PC-9 (cell line): ENCODE measurements around the gene TTC1. TPM values are rescaled to one million over a fixed set of nuclear protein-coding genes. Genes with fewer than 3 reads are reported as not detected.

Experiments used
- BruUV-seq: library from RNA; stranded (reverse); fragments of 400-500 nt; replicated peaks from 2 replicates; lab custom pipeline; 2021; lab: Mats Ljungman, UMichigan
- CTCF ChIA-PET: fragments of 300-600 bp; sonication (Branson Sonifier 250); formaldehyde crosslinking; loops from one replicate; lab custom pipeline; 2022; ENCODE audit warnings: antibody characterized with exemption; lab: Charles Lee
- POLR2A ChIA-PET: fragments of 300-600 bp; sonication (Branson Sonifier 250); formaldehyde crosslinking; loops from one replicate; lab custom pipeline; 2022; ENCODE audit warnings: antibody characterized with exemption; ENCODE audit not compliant: unreplicated experiment; lab: Charles Lee
- DNase-seq, 2 experiments: peaks; one replicate each; pipeline versions ENCODE4 v3.0.0 to v3.0.0-alpha.2; 2015 to 2022; ENCODE audit warnings: mixed read lengths in 1 of 2
- H2AFZ ChIP-seq: fragments of 200-600 bp; sonication (generic); 2 replicates; pipeline ENCODE4 v1.8.1; 2017; ENCODE audit warnings: antibody characterized with exemption
- H3F3A ChIP-seq: fragments of 200-600 bp; sonication (generic); 2 replicates; pipeline ENCODE4 v1.8.1; 2017; ENCODE audit warnings: antibody characterized with exemption, mild to moderate bottlenecking, low read depth; ENCODE audit not compliant: insufficient read depth
- H3K27ac ChIP-seq: fragments of 200-600 bp; sonication (generic); 2 replicates; pipeline ENCODE4 v1.6.1; 2016; ENCODE audit warnings: mixed run types
- H3K27me3 ChIP-seq: fragments of 200-600 bp; sonication (generic); 2 replicates; pipeline ENCODE4 v1.6.1; 2016; ENCODE audit warnings: low read depth, mixed run types; ENCODE audit not compliant: insufficient read depth
- H3K36me3 ChIP-seq: fragments of 200-600 bp; sonication (generic); 2 replicates; pipeline ENCODE4 v1.6.1; 2016; ENCODE audit warnings: low read depth, mixed run types
- H3K4me1 ChIP-seq: fragments of 200-600 bp; sonication (generic); replicated peaks from 2 replicates; pipeline ENCODE4 v1.6.1; 2016; ENCODE audit warnings: mixed run types; ENCODE audit not compliant: insufficient read depth
- H3K4me2 ChIP-seq: fragments of 200-600 bp; sonication (generic); 2 replicates; pipeline ENCODE4 v1.6.1; 2017; ENCODE audit warnings: mixed run types
- H3K4me3 ChIP-seq: fragments of 200-600 bp; sonication (generic); 2 replicates; pipeline ENCODE4 v1.6.1; 2016; ENCODE audit warnings: mixed run types
- H3K79me2 ChIP-seq: fragments of 200-600 bp; sonication (generic); 2 replicates; pipeline ENCODE4 v1.6.1; 2017; ENCODE audit warnings: low read depth, mixed run types
- H3K9me2 ChIP-seq: fragments of 200-600 bp; sonication (generic); 2 replicates; pipeline ENCODE4 v1.8.1; 2017; ENCODE audit warnings: mild to moderate bottlenecking; ENCODE audit not compliant: insufficient read depth
- H3K9me3 ChIP-seq: fragments of 200-600 bp; sonication (generic); 2 replicates; pipeline ENCODE4 v1.8.1; 2016; ENCODE audit warnings: low read depth; ENCODE audit not compliant: insufficient read depth
- H4K20me1 ChIP-seq: fragments of 200-600 bp; sonication (generic); 2 replicates; pipeline ENCODE4 v1.8.1; 2017; ENCODE audit not compliant: insufficient read depth
- EZH2 ChIP-seq: fragments of 200-600 bp; sonication (generic); IDR thresholded peaks from 2 replicates; pipeline ENCODE4 v1.8.0; 2017; ENCODE audit warnings: antibody characterized with exemption, low read depth
- intact Hi-C: fragments of 100-400 bp; cut with micrococcal nuclease; formaldehyde crosslinking; loops from one replicate; pipeline ENCODE4 v1.10.0; 2022; ENCODE audit not compliant: unreplicated experiment
- total RNA-seq: library from RNA; stranded (reverse); gene quantifications from 2 replicates; pipeline ENCODE4 v1.2.3, GENCODE V29; 2021
- TF ChIP-seq, protein P1 (sequence below): fragments of 200-600 bp; sonication (generic); conservative IDR thresholded peaks from 2 replicates; pipeline ENCODE4 v1.6.1; 2017; ENCODE audit warnings: mixed run types, antibody characterized with exemption, mild to moderate bottlenecking, moderate library complexity

The TTC1 gene
- total RNA-seq, 1 experiment from 2014 or later: 68.5 TPM

DNA sequence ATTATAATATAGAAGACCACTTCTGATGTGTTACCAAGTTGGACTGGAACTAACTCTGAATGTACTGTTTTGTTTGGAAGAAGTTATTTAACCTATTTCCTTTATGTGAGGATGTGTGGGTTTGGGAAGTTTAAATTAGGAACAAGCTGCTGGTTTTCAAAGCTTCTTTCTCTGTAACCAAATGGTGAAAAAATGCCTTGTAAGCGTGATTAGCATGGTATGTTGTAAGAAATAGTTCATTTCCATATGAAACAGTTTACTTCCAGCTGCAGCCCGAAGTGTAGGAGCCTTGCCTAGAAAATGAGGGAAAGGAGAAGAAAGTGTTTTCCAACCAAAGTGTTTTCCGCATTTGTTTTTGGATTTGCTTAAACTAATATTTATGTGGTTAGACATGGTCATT, 36.0 kb downstream of the TTC1 start:
- no peak overlapping the region for H3K4me2 ChIP-seq
- ChIA-PET POLR2A (no interaction called here), CTCF (no interaction called here)
- intact Hi-C loops: no loop called here
- H3K4me3 ChIP-seq: no peak overlapping the region
- no peaks in the 10 kb centered on the region for H3K9me2 ChIP-seq
- H3K4me1 ChIP-seq: peaks cover under 1% of the 10 kb centered on the region; the same call in 1 of the 2 replicates
- no TSS peak for BruUV-seq
- H3K36me3 ChIP-seq: peaks cover 20% of the 10 kb centered on the region
- no peaks in the 10 kb centered on the region for H3K9me3 ChIP-seq
- no peak overlapping the region for H3K27ac ChIP-seq
- DNase-seq: no peak
- H3K79me2 ChIP-seq: no peaks in the 10 kb centered on the region
- TF ChIP-seq, protein P1, sequence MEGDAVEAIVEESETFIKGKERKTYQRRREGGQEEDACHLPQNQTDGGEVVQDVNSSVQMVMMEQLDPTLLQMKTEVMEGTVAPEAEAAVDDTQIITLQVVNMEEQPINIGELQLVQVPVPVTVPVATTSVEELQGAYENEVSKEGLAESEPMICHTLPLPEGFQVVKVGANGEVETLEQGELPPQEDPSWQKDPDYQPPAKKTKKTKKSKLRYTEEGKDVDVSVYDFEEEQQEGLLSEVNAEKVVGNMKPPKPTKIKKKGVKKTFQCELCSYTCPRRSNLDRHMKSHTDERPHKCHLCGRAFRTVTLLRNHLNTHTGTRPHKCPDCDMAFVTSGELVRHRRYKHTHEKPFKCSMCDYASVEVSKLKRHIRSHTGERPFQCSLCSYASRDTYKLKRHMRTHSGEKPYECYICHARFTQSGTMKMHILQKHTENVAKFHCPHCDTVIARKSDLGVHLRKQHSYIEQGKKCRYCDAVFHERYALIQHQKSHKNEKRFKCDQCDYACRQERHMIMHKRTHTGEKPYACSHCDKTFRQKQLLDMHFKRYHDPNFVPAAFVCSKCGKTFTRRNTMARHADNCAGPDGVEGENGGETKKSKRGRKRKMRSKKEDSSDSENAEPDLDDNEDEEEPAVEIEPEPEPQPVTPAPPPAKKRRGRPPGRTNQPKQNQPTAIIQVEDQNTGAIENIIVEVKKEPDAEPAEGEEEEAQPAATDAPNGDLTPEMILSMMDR: no peak
- no peak for TF ChIP-seq EZH2
- no peaks in the 10 kb centered on the region for H4K20me1 ChIP-seq
- no peaks in the 10 kb centered on the region for H3K27me3 ChIP-seq
- no peak overlapping the region for H2AFZ ChIP-seq
- H3F3A ChIP-seq: peaks cover 3% of the 10 kb centered on the region; the same call in 1 of the 2 replicates

DNA sequence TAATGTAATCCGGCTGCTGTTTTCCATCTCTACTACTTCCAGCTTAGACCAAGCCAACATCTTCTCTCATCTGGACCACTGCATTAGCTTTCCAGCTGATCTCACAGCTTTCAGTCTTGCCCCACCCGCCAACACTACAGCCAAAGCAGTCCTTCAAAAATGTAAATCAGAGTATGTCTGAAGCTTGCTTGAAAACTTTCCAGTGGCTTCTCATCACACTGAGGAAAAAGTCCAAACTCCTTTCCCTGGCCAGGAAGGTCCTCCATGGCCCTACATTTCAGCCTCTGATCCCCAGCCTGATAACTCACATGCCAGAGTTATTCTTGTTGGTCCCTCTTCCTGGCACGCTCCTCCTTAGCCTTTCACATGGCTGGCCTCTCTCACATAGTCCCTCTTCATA, 38.5 kb downstream of the TTC1 start:
- Histone ChIP-seq H2AFZ (no peak overlapping the region), H3K4me2 (no peak overlapping the region), H3K9me2 (no peaks in the 10 kb centered on the region), H4K20me1 (no peaks in the 10 kb centered on the region), H3K36me3 (peaks cover 24% of the 10 kb centered on the region; the same call in 1 of the 2 replicates), H3K4me3 (no peak overlapping the region), H3K4me1 (no peaks in the 10 kb centered on the region), H3K27ac (no peak overlapping the region), H3K27me3 (no peaks in the 10 kb centered on the region), H3K79me2 (no peaks in the 10 kb centered on the region), H3F3A (no peaks in the 10 kb centered on the region; the same call in 1 of the 2 replicates), H3K9me3 (no peaks in the 10 kb centered on the region)
- CTCF ChIA-PET: no interaction called here
- no peak for DNase-seq
- POLR2A ChIA-PET: no interaction called here
- no peak for TF ChIP-seq EZH2
- TF ChIP-seq, protein P1: no peak
- no TSS peak for BruUV-seq
- intact Hi-C loops: no loop called here

DNA sequence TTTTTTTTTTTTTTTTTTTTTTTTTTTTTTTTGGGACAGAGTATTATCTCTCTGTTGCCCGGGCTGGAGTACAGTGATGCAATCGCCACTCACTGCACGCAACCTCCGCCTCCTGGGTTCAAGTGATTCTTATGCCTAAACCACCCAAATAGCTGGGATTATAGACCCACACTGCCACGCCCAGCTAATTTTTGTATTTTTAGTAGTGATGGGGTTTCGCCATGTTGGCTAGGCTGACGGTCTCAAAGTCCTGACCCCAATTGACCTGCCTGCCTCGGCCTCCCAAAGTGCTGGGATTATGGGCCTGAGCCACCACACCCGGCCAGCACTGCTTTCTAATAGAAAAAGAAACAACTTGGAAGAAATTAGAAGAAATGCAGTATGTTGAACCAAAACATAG, 39.2 kb downstream of the TTC1 start:
- peaks cover 3% of the 10 kb centered on the region; the same call in 1 of the 2 replicates for H3F3A ChIP-seq
- no peak overlapping the region for H3K27ac ChIP-seq
- H3K9me2 ChIP-seq: no peaks in the 10 kb centered on the region
- H3K36me3 ChIP-seq: peaks cover 25% of the 10 kb centered on the region
- H3K4me1 ChIP-seq: no peaks in the 10 kb centered on the region
- intact Hi-C loops: no loop called here
- no peaks in the 10 kb centered on the region for H3K79me2 ChIP-seq
- no peaks in the 10 kb centered on the region for H3K9me3 ChIP-seq
- POLR2A ChIA-PET: no interaction called here
- H4K20me1 ChIP-seq: no peaks in the 10 kb centered on the region
- H2AFZ ChIP-seq: no peak overlapping the region
- H3K4me2 ChIP-seq: no peak overlapping the region
- CTCF ChIA-PET: no interaction called here
- H3K4me3 ChIP-seq: no peak overlapping the region
- no TSS peak for BruUV-seq
- TF ChIP-seq, protein P1: no peak
- TF ChIP-seq EZH2: no peak
- H3K27me3 ChIP-seq: no peaks in the 10 kb centered on the region
- DNase-seq: no peak
